Stomach (tissue), 9 donors: ENCODE data around the gene SIGLEC6. TPM values are rescaled to one million over a fixed set of nuclear protein-coding genes. Genes with fewer than 3 reads are reported as not detected.

Source experiments
- DNase-seq, 2 donors: peaks; one replicate each; pipeline versions ENCODE4 v3.0.0 to v3.0.0-alpha.2; 2013 to 2019
- H3K27ac ChIP-seq, 5 donors: fragments of 200-600 bp in 4 of 5; sonication (generic) in 4 of 5; one replicate each; pipeline ENCODE4 v1.5.1; 2013 to 2019; ENCODE audit warnings: mild to moderate bottlenecking in 1 of 5, moderate library complexity in 1 of 5
- H3K27me3 ChIP-seq, 3 donors: fragments of 200-600 bp; sonication (generic); one replicate each; pipeline ENCODE4 v1.5.1; 2017 to 2019; ENCODE audit warnings: mixed run types in 1 of 3
- H3K36me3 ChIP-seq, 4 donors: fragments of 200-600 bp; sonication (generic); 1 replicate in 3 of 4; 2 replicates in 1 of 4; pipeline ENCODE4 v1.5.1; 2016 to 2019
- H3K4me1 ChIP-seq, 4 donors: fragments of 200-600 bp; sonication (generic); one replicate each; pipeline ENCODE4 v1.5.1; 2016 to 2019
- H3K4me3 ChIP-seq, 4 donors: fragments of 200-600 bp; sonication (generic) in 3 of 4; one replicate each; pipeline ENCODE4 v1.5.1; 2016 to 2019; ENCODE audit warnings: mild to moderate bottlenecking in 1 of 4
- H3K9me3 ChIP-seq, 4 donors: fragments of 200-600 bp; sonication (generic); one replicate each; pipeline ENCODE4 v1.5.1; 2016 to 2019
- CTCF ChIP-seq, 7 experiments: fragments of 450-650 bp in 4 of 7; fragments of 200-600 bp in 3 of 7; sonication (generic) in 3 of 7; IDR thresholded peaks; one replicate each; pipeline ENCODE4 v1.5.1; 2016 to 2019; ENCODE audit warnings: antibody characterized with exemption in 7 of 7, control low read depth in 2 of 7, mild to moderate bottlenecking in 1 of 7
- EP300 ChIP-seq: sonication (generic); formaldehyde crosslinking; IDR thresholded peaks from one replicate; pipeline ENCODE4 v1.6.1; 2017; ENCODE audit warnings: antibody characterized with exemption
- POLR2A ChIP-seq, 4 donors: fragments of 450-650 bp; IDR thresholded peaks; one replicate each; pipeline ENCODE4 v1.6.1; 2016; ENCODE audit warnings: antibody characterized with exemption in 4 of 4, control low read depth in 2 of 4, mild to moderate bottlenecking in 1 of 4, moderate library complexity in 1 of 4
- POLR2AphosphoS5 ChIP-seq, 3 donors: sonication (generic); formaldehyde crosslinking; IDR thresholded peaks; one replicate each; pipeline ENCODE4 v1.6.1; 2016; ENCODE audit warnings: antibody characterized with exemption in 3 of 3
- WGBS, 5 donors: extraction: QIAGEN DNeasy Blood & Tissue Kit in 3 of 5; methylation state at CpG; one replicate each; pipeline versions ENCODE4 v1.1.5 to v1.1.7; 2013 to 2018; 5-methylcytosine and 5-hydroxymethylcytosine counted together
- intact Hi-C: fragments of 100-400 bp; cut with DNase I; formaldehyde crosslinking; loops from one replicate; pipeline ENCODE4 v1.15.1; 2023; ENCODE audit warnings: low total_unique reads
- polyA plus RNA-seq, 3 donors: library from polyadenylated mRNA; stranded (reverse); fragments of 200-250 nt; gene quantifications; one replicate each; pipeline ENCODE4 v1.2.3, GENCODE V29; 2013
- total RNA-seq, 5 donors: library from RNA; depleted of rRNA; stranded (reverse); fragments of >200 nt; gene quantifications; one replicate each; pipeline versions ENCODE4 v1.1.0 to v1.2.3, GENCODE V29; 2014 to 2016
- donor health status: healthy with polysubstance abuse.
- donor health status: Bipolar disorder and iron deficiency.
- donor health status: healthy.

SIGLEC6 gene
- total and polyA plus RNA-seq, 8 donors, result 0.50 to 7.1 (median 2.4) TPM; not detected in 5

GRCh38 chr19:51472607-51473006 is 58.9 kb downstream of the SIGLEC6 start:
- Histone ChIP-seq H3K36me3 (no peaks in the 10 kb centered on the region), H3K27ac (no peak overlapping the region), H3K27me3 (peaks cover 0 to 44% (median 8%) of the 10 kb centered on the region in 3 donors), H3K9me3 (no peaks in the 10 kb centered on the region), H3K4me1 (peaks cover 0 to 16% (median 0%) of the 10 kb centered on the region in 4 donors), H3K4me3 (no peak overlapping the region)
- no peak for TF ChIP-seq POLR2A (IDR thresholded peaks at IDR 0.05)
- no peak for TF ChIP-seq CTCF (IDR thresholded peaks at IDR 0.05)
- TF ChIP-seq POLR2AphosphoS5 (IDR thresholded peaks at IDR 0.05), result no peak
- no peak for TF ChIP-seq EP300
- WGBS, 5 donors, result 9 to 18% (median 13%) methylated on average over 4 of the region's 4 CpGs
- DNase-seq, result no peak
- intact Hi-C loops, result loop anchor here (5.0 kb wide), 1 partner anchor 185 kb away; no protein-coding TSS in a partner anchor

DNA sequence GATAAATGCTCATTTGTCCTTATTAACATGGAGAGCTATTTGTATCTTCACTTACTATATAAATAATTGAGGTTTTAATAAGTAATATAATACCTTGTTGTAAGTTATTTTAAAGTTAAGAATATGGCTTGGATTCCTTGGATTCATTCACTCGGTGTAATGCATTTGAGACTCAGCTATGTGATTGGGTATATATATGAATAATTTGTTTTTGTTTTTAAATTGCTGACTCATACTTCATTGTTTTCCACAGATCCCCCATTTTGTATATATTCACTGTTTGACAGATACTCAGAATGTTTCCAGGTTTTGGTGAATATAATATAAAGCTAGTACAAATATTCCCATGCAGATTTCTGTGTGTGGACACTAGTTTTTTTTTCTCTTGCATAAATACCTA is 59.9 kb downstream of the SIGLEC6 start:
- no peak overlapping the region for H3K4me3 ChIP-seq
- H3K9me3 ChIP-seq, result no peaks in the 10 kb centered on the region
- H3K27ac ChIP-seq, result no peak overlapping the region
- H3K4me1 ChIP-seq, result peaks cover 0 to 16% (median 0%) of the 10 kb centered on the region in 4 donors
- no peaks in the 10 kb centered on the region for H3K36me3 ChIP-seq
- intact Hi-C loops, result loop anchor here (5.0 kb wide), 1 partner anchor 186 kb away; no protein-coding TSS in a partner anchor
- 53 to 76% (median 69%) methylated on average over 1 of the region's 1 CpG for WGBS, 5 donors
- no peak for DNase-seq
- TF ChIP-seq CTCF (IDR thresholded peaks at IDR 0.05) (no peak), POLR2AphosphoS5 (IDR thresholded peaks at IDR 0.05) (no peak), POLR2A (IDR thresholded peaks at IDR 0.05) (no peak), EP300 (no peak)
- peaks cover 0 to 44% (median 8%) of the 10 kb centered on the region in 3 donors for H3K27me3 ChIP-seq

DNA sequence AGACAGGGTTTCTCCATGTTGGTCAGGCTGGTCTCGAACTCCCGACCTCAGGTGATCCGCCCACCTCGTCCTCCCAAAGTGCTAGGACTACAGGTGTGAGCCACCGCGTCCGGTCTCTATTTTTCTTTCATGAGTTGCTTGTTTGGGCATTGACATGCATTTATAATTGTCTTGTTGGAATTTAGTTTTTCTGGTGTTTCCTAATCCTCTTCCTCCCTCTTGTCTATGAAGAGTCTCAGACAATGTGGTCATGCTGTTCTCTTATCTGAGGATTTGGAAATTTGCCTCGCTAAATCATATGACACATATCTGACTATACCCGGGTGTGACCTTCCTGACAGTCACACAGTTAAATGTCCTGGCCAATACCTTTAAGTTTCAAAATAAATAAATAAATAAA is 60.5 kb downstream of the SIGLEC6 start:
- intact Hi-C loops, result loop anchor here (5.0 kb wide), 1 partner anchor 186 kb away; no protein-coding TSS in a partner anchor
- Histone ChIP-seq H3K9me3 (no peaks in the 10 kb centered on the region), H3K4me1 (peaks cover 0 to 16% (median 0%) of the 10 kb centered on the region in 4 donors), H3K27ac (no peak overlapping the region), H3K4me3 (no peak overlapping the region), H3K27me3 (peaks cover 0 to 44% (median 8%) of the 10 kb centered on the region in 3 donors), H3K36me3 (no peaks in the 10 kb centered on the region)
- WGBS, 5 donors, result 75 to 80% (median 78%) methylated on average over 9 of the region's 9 CpGs
- no peak for DNase-seq
- no peak for TF ChIP-seq EP300
- TF ChIP-seq POLR2AphosphoS5 (IDR thresholded peaks at IDR 0.05), result no peak
- TF ChIP-seq CTCF (IDR thresholded peaks at IDR 0.05), result no peak
- no peak for TF ChIP-seq POLR2A (IDR thresholded peaks at IDR 0.05)

DNA sequence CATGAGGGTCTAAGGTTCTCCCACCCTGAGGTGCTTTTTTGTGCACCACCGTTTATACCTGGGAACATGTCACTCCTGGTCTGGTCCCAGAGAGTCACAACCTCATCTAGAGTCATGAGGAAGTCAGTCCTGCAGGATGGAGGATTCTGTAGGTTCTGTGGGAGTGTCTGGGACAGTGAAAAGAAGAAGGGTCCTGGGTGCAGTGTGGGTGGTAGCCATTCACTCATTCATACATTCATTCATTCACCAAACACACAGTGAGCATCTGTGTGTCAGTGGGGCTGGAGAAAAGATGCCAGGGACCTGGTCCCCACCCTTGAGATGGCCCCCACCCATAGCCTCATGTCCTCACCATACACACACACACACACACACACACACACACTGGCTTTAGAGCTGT is 61.8 kb downstream of the SIGLEC6 start:
- Histone ChIP-seq H3K4me3 (no peak overlapping the region), H3K27ac (no peak overlapping the region), H3K36me3 (no peaks in the 10 kb centered on the region), H3K27me3 (peaks cover 0 to 55% (median 8%) of the 10 kb centered on the region in 3 donors), H3K4me1 (peaks cover 0 to 13% (median 0%) of the 10 kb centered on the region in 4 donors), H3K9me3 (no peaks in the 10 kb centered on the region)
- 47 to 82% (median 56%) methylated on average over 1 of the region's 1 CpG for WGBS, 5 donors
- TF ChIP-seq CTCF (IDR thresholded peaks at IDR 0.05) (no peak), EP300 (no peak), POLR2AphosphoS5 (IDR thresholded peaks at IDR 0.05) (no peak)
- intact Hi-C loops, result loop anchor here (5.0 kb wide), 1 partner anchor 188 kb away; no protein-coding TSS in a partner anchor
- DNase-seq, result peak in 1 of 2 donors; percentile 2
